LNCaP clone FGC (cell line): ENCODE measurements around the gene DNALI1.
A peak's percentile ranks its signal among the peaks of the same experiment; 100 is the strongest.

Source experiments
- DNase-seq: peaks from one replicate; pipeline ENCODE4 v3.0.0-alpha.2; 2011; ENCODE audit warnings: low read depth
- H3K4me3 ChIP-seq: 2 replicates; pipeline ENCODE4 v1.5.1; 2011; ENCODE audit warnings: mild to moderate bottlenecking, low read depth, low read length, control low read depth
- TF ChIP-seq, protein P1 (sequence below): IDR thresholded peaks from 2 replicates; pipeline ENCODE4 v1.5.1; 2012; ENCODE audit warnings: mild to moderate bottlenecking; ENCODE audit not compliant: control insufficient read depth, insufficient read depth; ENCODE audit errors: extremely low read depth

Gene DNALI1

GRCh38 chr1:37599940-37600339 lies 43.2 kb downstream of the DNALI1 start:
- no peak for DNase-seq
- TF ChIP-seq, protein P1, sequence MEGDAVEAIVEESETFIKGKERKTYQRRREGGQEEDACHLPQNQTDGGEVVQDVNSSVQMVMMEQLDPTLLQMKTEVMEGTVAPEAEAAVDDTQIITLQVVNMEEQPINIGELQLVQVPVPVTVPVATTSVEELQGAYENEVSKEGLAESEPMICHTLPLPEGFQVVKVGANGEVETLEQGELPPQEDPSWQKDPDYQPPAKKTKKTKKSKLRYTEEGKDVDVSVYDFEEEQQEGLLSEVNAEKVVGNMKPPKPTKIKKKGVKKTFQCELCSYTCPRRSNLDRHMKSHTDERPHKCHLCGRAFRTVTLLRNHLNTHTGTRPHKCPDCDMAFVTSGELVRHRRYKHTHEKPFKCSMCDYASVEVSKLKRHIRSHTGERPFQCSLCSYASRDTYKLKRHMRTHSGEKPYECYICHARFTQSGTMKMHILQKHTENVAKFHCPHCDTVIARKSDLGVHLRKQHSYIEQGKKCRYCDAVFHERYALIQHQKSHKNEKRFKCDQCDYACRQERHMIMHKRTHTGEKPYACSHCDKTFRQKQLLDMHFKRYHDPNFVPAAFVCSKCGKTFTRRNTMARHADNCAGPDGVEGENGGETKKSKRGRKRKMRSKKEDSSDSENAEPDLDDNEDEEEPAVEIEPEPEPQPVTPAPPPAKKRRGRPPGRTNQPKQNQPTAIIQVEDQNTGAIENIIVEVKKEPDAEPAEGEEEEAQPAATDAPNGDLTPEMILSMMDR, result no peak
- H3K4me3 ChIP-seq, result no peak overlapping the region

GRCh38 chr1:37601441-37601840 lies 44.7 kb downstream of the DNALI1 start:
- H3K4me3 ChIP-seq, result no peak overlapping the region
- DNase-seq, result no peak
- TF ChIP-seq, protein P1, result no peak

DNA sequence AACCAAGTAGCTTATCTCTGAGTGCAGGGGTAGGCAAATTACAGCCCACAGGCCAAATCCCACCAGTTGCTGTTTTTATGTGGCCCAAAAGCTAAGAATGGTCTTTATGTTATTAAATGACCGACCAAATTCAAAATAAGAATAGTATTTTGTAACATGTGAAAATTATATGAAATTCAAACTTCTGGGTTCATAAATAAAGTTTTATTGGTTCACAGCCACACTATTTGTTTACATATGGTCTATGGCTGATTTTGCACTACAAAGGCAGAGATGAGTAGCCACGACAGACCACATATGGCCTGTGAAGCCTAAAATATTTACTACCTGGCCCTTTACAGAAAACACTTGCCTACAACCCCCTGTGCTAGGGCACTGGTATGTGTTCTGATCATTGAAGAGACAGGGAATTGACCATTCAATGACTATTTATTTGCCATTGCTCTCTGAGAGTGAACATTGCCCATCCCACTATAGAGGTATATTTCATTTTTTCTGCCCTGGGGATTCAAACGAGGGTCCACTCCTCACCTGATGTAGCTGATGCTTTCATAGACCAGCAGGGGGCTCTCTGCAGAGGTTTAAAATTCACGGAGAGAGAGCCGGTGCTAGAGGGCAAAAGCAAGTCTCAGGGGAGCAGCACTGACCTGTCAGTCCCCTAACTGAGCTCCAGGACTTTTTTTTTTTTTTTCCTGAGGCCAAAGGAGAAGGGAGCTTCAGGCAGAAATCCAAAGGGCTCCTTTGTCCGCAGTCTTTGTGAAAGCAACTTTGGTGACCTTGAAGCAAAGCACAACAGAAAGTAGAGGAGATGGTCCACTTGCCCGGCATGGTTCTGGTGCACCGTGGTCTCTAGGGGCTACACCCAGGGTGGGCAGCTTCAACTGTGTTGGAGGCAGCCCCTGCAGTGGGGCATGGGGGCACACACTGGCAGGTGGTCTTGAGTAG lies 46.3 kb downstream of the DNALI1 start:
- no peak overlapping the region for H3K4me3 ChIP-seq
- TF ChIP-seq, protein P1, result peak; percentile 57
- DNase-seq, result no peak

GRCh38 chr1:37605061-37605650 lies 48.4 kb downstream of the DNALI1 start:
- H3K4me3 ChIP-seq, result no peak overlapping the region
- DNase-seq, result no peak
- TF ChIP-seq, protein P1, result no peak

- DNase-seq, result peak; percentile 87
- TF ChIP-seq, protein P1, result no peak
- no peak overlapping the region for H3K4me3 ChIP-seq
Observed at GRCh38 chr1:37605806-37606474, 49.2 kb downstream of the DNALI1 start.

GRCh38 chr1:37606481-37607263 lies 49.9 kb downstream of the DNALI1 start:
- DNase-seq, result no peak
- H3K4me3 ChIP-seq, result no peak overlapping the region
- TF ChIP-seq, protein P1, result no peak
